Stomach (tissue), 4 donors: Measurements from ENCODE around the gene CNDP2.

ENCODE experiments used
- CTCF ChIP-seq, 7 experiments: fragments of 450-650 bp in 4 of 7; fragments of 200-600 bp in 3 of 7; sonication (generic) in 3 of 7; IDR thresholded peaks; one replicate each; pipeline ENCODE4 v1.5.1; 2016 to 2019; ENCODE audit warnings: antibody characterized with exemption in 7 of 7, control low read depth in 2 of 7, mild to moderate bottlenecking in 1 of 7
- EP300 ChIP-seq: sonication (generic); formaldehyde crosslinking; IDR thresholded peaks from one replicate; pipeline ENCODE4 v1.6.1; 2017; ENCODE audit warnings: antibody characterized with exemption
- POLR2A ChIP-seq, 4 donors: fragments of 450-650 bp; IDR thresholded peaks; one replicate each; pipeline ENCODE4 v1.6.1; 2016; ENCODE audit warnings: antibody characterized with exemption in 4 of 4, control low read depth in 2 of 4, mild to moderate bottlenecking in 1 of 4, moderate library complexity in 1 of 4
- POLR2AphosphoS5 ChIP-seq, 3 donors: sonication (generic); formaldehyde crosslinking; IDR thresholded peaks; one replicate each; pipeline ENCODE4 v1.6.1; 2016; ENCODE audit warnings: antibody characterized with exemption in 3 of 3

GRCh38 chr18:74446631-74447403 is 49.3 kb upstream of the CNDP2 start:
- TF ChIP-seq POLR2AphosphoS5 (IDR thresholded peaks at IDR 0.05) (no peak), CTCF (IDR thresholded peaks at IDR 0.05) (no peak), EP300 (no peak), POLR2A (IDR thresholded peaks at IDR 0.05) (no peak)
